HEK293 (cell line): ENCODE data around the gene HOXD10.

Experiments used
- CTCF ChIA-PET: fragments of 350-600 bp; formaldehyde crosslinking; extraction: SDS; loops from one replicate; lab custom pipeline; 2021; ENCODE audit warnings: antibody characterized with exemption; lab: Yijun Ruan, JAX
- POLR2A ChIA-PET: fragments of 300-600 bp; formaldehyde crosslinking; extraction: SDS; loops from one replicate; lab custom pipeline; 2020; ENCODE audit warnings: antibody characterized with exemption, inconsistent platforms; lab: Yijun Ruan, JAX
- H3K27ac ChIP-seq: fragments of 200-500 bp; sonication (Bioruptor generic); 2 replicates; pipeline ENCODE4 v1.5.1; 2014; ENCODE audit warnings: low read depth, low read length, control low read depth, inconsistent platforms; ENCODE audit errors: extremely low read depth
- H3K36me3 ChIP-seq, 2 experiments: fragments of 200-500 bp in 1 of 2; sonication (Bioruptor generic) in 1 of 2; 1 replicate in 1 of 2; 2 replicates in 1 of 2; pipeline ENCODE4 v1.5.1; 2014 to 2017; ENCODE audit warnings: inconsistent platforms in 2 of 2, low read length in 2 of 2; ENCODE audit not compliant: control insufficient read depth in 2 of 2, insufficient read depth in 1 of 2
- H3K4me1 ChIP-seq: fragments of 200-500 bp; sonication (Bioruptor generic); 2 replicates; pipeline ENCODE4 v1.5.1; 2014; ENCODE audit warnings: mild to moderate bottlenecking, low read length, inconsistent platforms; ENCODE audit not compliant: control insufficient read depth, insufficient read depth
- H3K4me3 ChIP-seq: 2 replicates; pipeline ENCODE4 v1.5.1; 2011; ENCODE audit warnings: low read depth, mild to moderate bottlenecking, control low read depth, low read length, moderate library complexity
- H3K9me3 ChIP-seq: fragments of 200-500 bp; sonication (Bioruptor generic); 2 replicates; pipeline ENCODE4 v1.5.1; 2014; ENCODE audit warnings: low read depth, low read length, inconsistent platforms; ENCODE audit not compliant: control insufficient read depth, insufficient read depth
- EGR2 ChIP-seq: fragments of 450-650 bp; formaldehyde crosslinking; IDR thresholded peaks from 2 replicates; pipeline ENCODE4 v1.5.1; 2016; ENCODE audit warnings: low read depth, missing biosample characterization, missing genetic modification characterization
- KLF7 ChIP-seq: fragments of 450-650 bp; formaldehyde crosslinking; IDR thresholded peaks from 2 replicates; pipeline ENCODE4 v1.5.1; 2016; ENCODE audit warnings: missing biosample characterization, missing genetic modification characterization, borderline replicate concordance
- OSR2 ChIP-seq: fragments of 450-650 bp; formaldehyde crosslinking; IDR thresholded peaks from 2 replicates; pipeline ENCODE4 v1.5.1; 2016; ENCODE audit warnings: missing biosample characterization, missing genetic modification characterization
- REPIN1 ChIP-seq: fragments of 450-650 bp; formaldehyde crosslinking; IDR thresholded peaks from 2 replicates; pipeline ENCODE4 v1.5.1; 2017; ENCODE audit warnings: missing biosample characterization, missing genetic modification characterization, low read depth
- SP2 ChIP-seq: fragments of 450-650 bp; formaldehyde crosslinking; IDR thresholded peaks from 2 replicates; pipeline ENCODE4 v1.5.1; 2016; ENCODE audit warnings: missing biosample characterization, missing genetic modification characterization
- SP3 ChIP-seq: fragments of 450-650 bp; formaldehyde crosslinking; IDR thresholded peaks from 2 replicates; pipeline ENCODE4 v1.5.1; 2016; ENCODE audit warnings: missing biosample characterization, missing genetic modification characterization
- YY1 ChIP-seq: fragments of 450-650 bp; formaldehyde crosslinking; IDR thresholded peaks from 2 replicates; pipeline ENCODE4 v1.5.1; 2018; ENCODE audit warnings: missing biosample characterization, missing genetic modification characterization
- ZBTB20 ChIP-seq: fragments of 450-650 bp; formaldehyde crosslinking; IDR thresholded peaks from 2 replicates; pipeline ENCODE4 v1.5.1; 2016; ENCODE audit warnings: missing biosample characterization, missing genetic modification characterization
- ZBTB8A ChIP-seq: fragments of 450-650 bp; formaldehyde crosslinking; IDR thresholded peaks from 2 replicates; pipeline ENCODE4 v1.5.1; 2016; ENCODE audit warnings: missing biosample characterization, missing genetic modification characterization
- ZNF146 ChIP-seq: fragments of 450-650 bp; formaldehyde crosslinking; IDR thresholded peaks from 2 replicates; pipeline ENCODE4 v1.5.1; 2016; ENCODE audit warnings: missing biosample characterization, missing genetic modification characterization
- ZNF16 ChIP-seq: fragments of 450-650 bp; formaldehyde crosslinking; IDR thresholded peaks from 2 replicates; pipeline ENCODE4 v1.5.1; 2016; ENCODE audit warnings: low read depth, missing biosample characterization, missing genetic modification characterization
- ZNF2 ChIP-seq: fragments of 450-650 bp; formaldehyde crosslinking; IDR thresholded peaks from 2 replicates; pipeline ENCODE4 v1.5.1; 2016; ENCODE audit warnings: missing biosample characterization, missing genetic modification characterization
- ZNF202 ChIP-seq: fragments of 450-650 bp; formaldehyde crosslinking; IDR thresholded peaks from 2 replicates; pipeline ENCODE4 v1.5.1; 2016; ENCODE audit warnings: missing biosample characterization, missing genetic modification characterization, borderline replicate concordance
- ZNF398 ChIP-seq: fragments of 450-650 bp; formaldehyde crosslinking; IDR thresholded peaks from 2 replicates; pipeline ENCODE4 v1.5.1; 2017; ENCODE audit warnings: missing biosample characterization, missing genetic modification characterization
- ZNF510 ChIP-seq: fragments of 450-650 bp; formaldehyde crosslinking; IDR thresholded peaks from 2 replicates; pipeline ENCODE4 v1.5.1; 2018; ENCODE audit warnings: mild to moderate bottlenecking, missing genetic modification characterization, missing biosample characterization; ENCODE audit not compliant: insufficient replicate concordance
- ZNF530 ChIP-seq: fragments of 450-650 bp; formaldehyde crosslinking; IDR thresholded peaks from 2 replicates; pipeline ENCODE4 v1.5.1; 2016; ENCODE audit warnings: low read depth, missing biosample characterization, missing genetic modification characterization
- ZNF544 ChIP-seq: fragments of 450-650 bp; formaldehyde crosslinking; IDR thresholded peaks from 2 replicates; pipeline ENCODE4 v1.5.0; 2017; ENCODE audit warnings: missing biosample characterization, missing genetic modification characterization
- ZNF560 ChIP-seq: fragments of 450-650 bp; formaldehyde crosslinking; IDR thresholded peaks from 2 replicates; pipeline ENCODE4 v1.5.1; 2017; ENCODE audit warnings: missing biosample characterization, missing genetic modification characterization, borderline replicate concordance
- ZNF580 ChIP-seq: fragments of 450-650 bp; formaldehyde crosslinking; IDR thresholded peaks from 2 replicates; pipeline ENCODE4 v1.5.1; 2016; ENCODE audit warnings: missing biosample characterization, missing genetic modification characterization
- ZNF610 ChIP-seq: fragments of 450-650 bp; formaldehyde crosslinking; IDR thresholded peaks from 2 replicates; pipeline ENCODE4 v1.5.1; 2016; ENCODE audit warnings: missing biosample characterization, missing genetic modification characterization, borderline replicate concordance
- ZNF660 ChIP-seq: fragments of 450-650 bp; IDR thresholded peaks from 2 replicates; pipeline ENCODE4 v1.5.1; 2018; ENCODE audit warnings: missing biosample characterization, mild to moderate bottlenecking, missing genetic modification characterization
- ZXDB ChIP-seq: fragments of 450-650 bp; formaldehyde crosslinking; IDR thresholded peaks from 2 replicates; pipeline ENCODE4 v1.5.1; 2016; ENCODE audit warnings: missing biosample characterization, missing genetic modification characterization
- TF ChIP-seq, protein P1 (sequence below): fragments of 450-650 bp; formaldehyde crosslinking; IDR thresholded peaks from 2 replicates; pipeline ENCODE4 v1.5.1; 2016; ENCODE audit warnings: missing biosample characterization, missing genetic modification characterization
- TF ChIP-seq, protein P2 (sequence below): fragments of 450-650 bp; formaldehyde crosslinking; IDR thresholded peaks from 2 replicates; pipeline ENCODE4 v1.5.1; 2016; ENCODE audit warnings: missing biosample characterization, missing genetic modification characterization

Gene HOXD10

DNA sequence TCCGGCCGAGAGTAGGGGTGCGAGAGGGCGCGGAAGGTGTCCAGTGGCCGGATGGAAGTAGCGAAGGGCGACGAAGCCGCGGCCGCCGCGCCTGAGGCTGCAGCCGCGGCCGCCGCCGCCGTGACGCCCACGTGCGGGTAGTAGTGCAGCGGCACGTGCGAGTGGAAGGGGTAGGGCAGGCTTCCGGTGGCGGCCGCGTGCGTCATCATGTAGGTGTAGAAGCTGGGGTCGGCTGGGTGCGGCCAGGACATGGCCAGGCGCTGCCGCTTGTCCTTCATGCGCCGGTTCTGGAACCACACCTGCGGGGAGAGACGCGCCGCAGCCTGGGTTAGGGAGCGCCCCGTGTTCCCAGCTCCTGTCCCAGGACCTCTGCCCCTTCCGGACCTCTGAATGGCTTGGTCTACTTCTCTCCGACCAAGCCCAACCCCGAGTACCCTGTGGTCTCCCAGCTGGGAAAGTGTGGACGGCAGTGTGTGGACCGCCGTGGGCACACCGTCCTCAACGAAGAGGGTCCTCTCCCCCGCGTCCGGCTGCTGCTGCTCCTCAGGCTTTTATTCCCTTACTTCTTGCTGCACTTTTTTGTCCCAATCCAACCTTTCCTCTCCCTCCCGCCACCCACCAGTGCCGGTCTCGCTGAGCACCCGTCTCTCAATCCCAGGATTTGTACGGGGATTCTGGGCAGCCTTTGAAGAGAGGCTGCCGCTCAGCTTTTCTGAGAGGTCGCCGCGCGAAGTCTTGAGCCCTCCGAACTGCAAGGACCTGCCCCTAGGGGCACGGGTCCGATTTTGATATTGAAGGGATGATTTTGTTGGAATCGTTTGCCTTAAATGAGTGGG lies 35.8 kb upstream of the HOXD10 start (continued):
- TF ChIP-seq, protein P1, sequence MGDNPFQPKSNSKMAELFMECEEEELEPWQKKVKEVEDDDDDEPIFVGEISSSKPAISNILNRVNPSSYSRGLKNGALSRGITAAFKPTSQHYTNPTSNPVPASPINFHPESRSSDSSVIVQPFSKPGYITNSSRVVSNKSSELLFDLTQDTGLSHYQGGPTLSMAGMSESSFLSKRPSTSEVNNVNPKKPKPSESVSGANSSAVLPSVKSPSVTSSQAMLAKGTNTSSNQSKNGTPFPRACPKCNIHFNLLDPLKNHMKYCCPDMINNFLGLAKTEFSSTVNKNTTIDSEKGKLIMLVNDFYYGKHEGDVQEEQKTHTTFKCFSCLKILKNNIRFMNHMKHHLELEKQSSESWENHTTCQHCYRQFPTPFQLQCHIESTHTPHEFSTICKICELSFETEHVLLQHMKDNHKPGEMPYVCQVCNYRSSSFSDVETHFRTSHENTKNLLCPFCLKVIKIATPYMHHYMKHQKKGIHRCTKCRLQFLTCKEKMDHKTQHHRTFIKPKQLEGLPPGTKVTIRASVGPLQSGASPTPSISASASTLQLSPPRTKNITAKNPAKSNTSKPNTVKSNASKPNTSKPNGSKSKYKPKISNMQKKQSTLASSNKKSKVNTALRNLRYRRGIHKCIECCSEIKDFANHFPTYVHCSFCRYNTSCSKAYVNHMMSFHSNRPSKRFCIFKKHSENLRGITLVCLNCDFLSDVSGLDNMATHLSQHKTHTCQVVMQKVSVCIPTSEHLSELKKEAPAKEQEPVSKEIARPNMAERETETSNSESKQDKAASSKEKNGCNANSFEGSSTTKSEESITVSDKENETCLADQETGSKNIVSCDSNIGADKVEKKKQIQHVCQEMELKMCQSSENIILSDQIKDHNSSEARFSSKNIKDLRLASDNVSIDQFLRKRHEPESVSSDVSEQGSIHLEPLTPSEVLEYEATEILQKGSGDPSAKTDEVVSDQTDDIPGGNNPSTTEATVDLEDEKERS (tag by site-specific recombination): no peak
- TF ChIP-seq ZXDB (tag by site-specific recombination) (0 out of 2 replicates have a peak, but pooled peaks have one; percentile 26), ZNF580 (tag by site-specific recombination) (0 out of 2 replicates have a peak, but pooled peaks have one; percentile 36), ZNF146 (tag by site-specific recombination) (no peak), ZNF544 (tag by site-specific recombination) (no peak), ZNF530 (tag by site-specific recombination) (peak; percentile 72; the same call in 1 of the 2 replicates), YY1 (no peak), ZNF398 (tag by site-specific recombination) (0 out of 2 replicates have a peak, but pooled peaks have one; percentile 9), ZNF560 (tag by site-specific recombination) (peak; percentile 72; the same call in 1 of the 2 replicates), REPIN1 (no peak), ZNF660 (tag by site-specific recombination) (peak; percentile 26; the same call in 1 of the 2 replicates), OSR2 (0 out of 2 replicates have a peak, but pooled peaks have one; percentile 43), ZNF16 (tag by site-specific recombination) (no peak), ZNF202 (tag by site-specific recombination) (peak; percentile 21; the same call in 1 of the 2 replicates), SP2 (tag by site-specific recombination) (no peak)

DNA sequence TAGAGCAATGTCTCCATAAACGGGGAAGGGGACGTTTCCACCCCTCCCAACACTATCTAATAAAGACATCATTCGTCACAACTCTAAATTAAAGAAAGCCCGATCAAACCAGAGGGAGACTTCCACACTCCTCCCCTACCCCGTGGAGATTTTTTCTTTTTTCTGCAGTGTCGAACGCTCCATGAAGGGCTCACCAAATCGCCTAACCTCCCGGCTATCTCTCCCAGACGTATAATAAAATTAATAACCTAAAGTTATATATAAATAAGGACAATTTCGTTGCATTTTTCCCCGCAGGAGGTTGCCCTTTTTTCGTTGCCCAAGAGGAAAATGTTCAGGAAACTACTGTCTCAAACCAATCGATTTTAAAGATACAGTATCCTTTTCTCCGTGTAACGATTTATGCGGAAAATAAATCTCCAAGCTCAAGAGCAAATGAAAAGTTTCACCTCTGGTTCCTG lies 35.2 kb upstream of the HOXD10 start:
- POLR2A ChIA-PET: interaction anchor here (1.0 to 2.7 kb wide), 2 partner anchors 25 to 79 kb away, joined by 5 to 12 read pairs; partner anchors contain the start of genes HOXD11 and LNPK
- Histone ChIP-seq H3K9me3 (no peaks in the 10 kb centered on the region), H3K36me3 (no peaks in the 10 kb centered on the region), H3K4me3 (no peak overlapping the region), H3K4me1 (no peaks in the 10 kb centered on the region), H3K27ac (no peak overlapping the region)
- no peak for TF ChIP-seq ZNF510
- TF ChIP-seq EGR2: no peak
- no peak for TF ChIP-seq ZBTB20 (tag by site-specific recombination)
- TF ChIP-seq, protein P2, sequence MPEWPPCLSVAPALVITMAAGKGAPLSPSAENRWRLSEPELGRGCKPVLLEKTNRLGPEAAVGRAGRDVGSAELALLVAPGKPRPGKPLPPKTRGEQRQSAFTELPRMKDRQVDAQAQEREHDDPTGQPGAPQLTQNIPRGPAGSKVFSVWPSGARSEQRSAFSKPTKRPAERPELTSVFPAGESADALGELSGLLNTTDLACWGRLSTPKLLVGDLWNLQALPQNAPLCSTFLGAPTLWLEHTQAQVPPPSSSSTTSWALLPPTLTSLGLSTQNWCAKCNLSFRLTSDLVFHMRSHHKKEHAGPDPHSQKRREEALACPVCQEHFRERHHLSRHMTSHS (tag by site-specific recombination): no peak
- no peak for TF ChIP-seq SP3 (tag by site-specific recombination)
- TF ChIP-seq ZXDB (tag by site-specific recombination): no peak
- TF ChIP-seq ZNF2 (tag by site-specific recombination): no peak
- TF ChIP-seq, protein P1 (tag by site-specific recombination): no peak
- no peak for TF ChIP-seq KLF7 (tag by site-specific recombination)
- TF ChIP-seq ZNF610 (tag by site-specific recombination): no peak
- TF ChIP-seq ZBTB8A (tag by site-specific recombination): no peak
- CTCF ChIA-PET: interaction anchor here (0.6 to 3.2 kb wide), 5 partner anchors 15 to 877 kb away, joined by 3 to 44 read pairs (median 5); no protein-coding TSS in a partner anchor
